Mesodermal cell (in vitro differentiated cells): Measurements from ENCODE around the gene BHLHA15.
"Not testable (repeated sequence)": the region's sequence is repeated elsewhere in the genome, so short reads cannot be mapped to it uniquely, and the experiment has no call there.

Source experiments
- H3K27ac ChIP-seq: 2 replicates; pipeline ENCODE4 v1.7.0; 2013; ENCODE audit warnings: mild to moderate bottlenecking, low read depth, low read length, moderate library complexity; ENCODE audit not compliant: severe bottlenecking
- H3K36me3 ChIP-seq: 2 replicates; pipeline ENCODE4 v1.7.1; 2013; ENCODE audit warnings: mild to moderate bottlenecking, low read length, moderate library complexity; ENCODE audit not compliant: control insufficient read depth, insufficient read depth
- H3K4me1 ChIP-seq: one replicate; pipeline ENCODE4 v1.7.1; 2013; ENCODE audit warnings: mild to moderate bottlenecking, low read length; ENCODE audit not compliant: insufficient read depth, control insufficient read depth, poor library complexity, severe bottlenecking
- H3K4me3 ChIP-seq: 2 replicates; pipeline ENCODE4 v1.7.0; 2013; ENCODE audit warnings: low read length, control low read depth, mild to moderate bottlenecking; ENCODE audit not compliant: insufficient read depth, poor library complexity, severe bottlenecking; ENCODE audit errors: extremely low read depth
- H3K9me3 ChIP-seq: 2 replicates; pipeline ENCODE4 v1.7.1; 2013; ENCODE audit warnings: mild to moderate bottlenecking, low read length, moderate library complexity; ENCODE audit not compliant: control insufficient read depth
- WGBS, 2 experiments: methylation state at CpG; one replicate each; pipeline ENCODE4 v1.1.5; 2013; ENCODE audit warnings: missing lambda C conversion rate in 2 of 2; ENCODE audit not compliant: insufficient coverage in 2 of 2; 5-methylcytosine and 5-hydroxymethylcytosine counted together

BHLHA15 gene

DNA sequence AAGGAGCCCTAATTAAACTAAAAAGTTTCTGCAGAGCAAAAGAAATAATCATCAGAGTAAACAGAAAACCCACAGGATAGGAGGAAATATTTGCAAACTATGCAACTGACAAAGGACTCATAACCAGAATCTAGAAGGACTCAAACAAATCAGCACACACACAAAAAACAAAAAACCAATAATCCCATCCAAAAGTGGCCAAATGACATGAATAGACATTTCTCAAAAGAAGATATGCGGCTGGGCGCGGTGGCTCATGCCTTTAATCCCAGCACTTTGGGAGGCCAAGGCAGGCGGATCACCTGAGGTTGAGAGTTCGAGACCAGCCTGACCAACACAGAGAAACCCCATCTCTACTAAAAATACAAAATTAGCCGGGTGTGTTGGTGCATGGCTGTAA is 8.1 kb downstream of the BHLHA15 start:
- WGBS, 2 experiments = 93% methylated on average over 5 of the region's 6 CpGs; no CpG with 5 or more reads in 1 of the 2 experiments
- H3K9me3 ChIP-seq, H3K36me3 ChIP-seq, H3K4me3 ChIP-seq, H3K27ac ChIP-seq, H3K4me1 ChIP-seq: not testable (repeated sequence)

DNA sequence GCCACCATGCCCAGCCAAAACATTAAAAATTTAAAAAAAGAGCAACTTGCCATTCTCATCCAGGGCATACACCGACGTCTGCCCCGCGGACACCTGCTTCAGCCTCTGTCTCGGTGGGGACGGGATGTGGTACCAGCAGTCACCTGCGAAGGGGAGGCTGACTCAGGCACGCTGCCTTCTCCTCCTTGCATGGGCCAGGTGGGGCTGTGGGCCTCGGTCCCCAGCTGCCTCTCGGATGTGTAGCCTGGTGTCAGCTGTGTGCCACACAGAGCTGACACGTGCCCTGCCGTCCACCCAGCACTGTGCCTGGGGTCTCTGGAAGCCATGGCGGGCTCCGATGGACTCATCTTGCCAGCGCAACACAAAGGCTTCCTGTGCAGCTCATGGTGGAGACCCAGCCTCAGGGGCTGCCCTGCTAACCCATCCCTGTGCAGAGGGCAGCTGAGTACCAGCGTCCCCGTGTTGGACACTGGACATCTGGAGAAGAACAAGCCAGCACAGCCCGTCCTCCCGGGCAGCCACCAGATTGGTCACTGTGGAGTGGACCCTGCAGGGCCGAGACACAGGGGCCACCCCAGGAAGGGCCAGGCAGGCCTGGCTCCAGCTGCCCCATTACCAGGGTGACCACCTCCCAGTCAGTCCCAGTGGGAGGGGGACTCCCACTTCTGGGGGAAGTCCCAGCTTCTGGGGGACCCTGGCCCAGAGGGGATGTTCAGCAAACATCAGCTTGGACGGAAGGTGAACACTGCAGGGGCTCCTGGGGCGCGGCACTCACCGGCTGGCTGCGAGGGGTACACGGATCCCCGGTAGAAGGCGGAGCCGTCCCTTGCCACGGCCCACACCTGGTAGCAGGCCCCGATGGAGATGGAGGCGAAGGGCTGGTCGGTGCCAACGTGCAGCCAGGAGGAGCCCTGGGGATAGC is 10.6 kb downstream of the BHLHA15 start:
- H3K9me3 ChIP-seq = no peaks in the 10 kb centered on the region
- WGBS, 2 experiments = 94 to 96% methylated on average over 34 of the region's 34 CpGs
- H3K36me3 ChIP-seq = peaks cover 6% of the 10 kb centered on the region
- H3K4me3 ChIP-seq = no peak overlapping the region
- H3K27ac ChIP-seq = no peak overlapping the region
- no peaks in the 10 kb centered on the region for H3K4me1 ChIP-seq

DNA sequence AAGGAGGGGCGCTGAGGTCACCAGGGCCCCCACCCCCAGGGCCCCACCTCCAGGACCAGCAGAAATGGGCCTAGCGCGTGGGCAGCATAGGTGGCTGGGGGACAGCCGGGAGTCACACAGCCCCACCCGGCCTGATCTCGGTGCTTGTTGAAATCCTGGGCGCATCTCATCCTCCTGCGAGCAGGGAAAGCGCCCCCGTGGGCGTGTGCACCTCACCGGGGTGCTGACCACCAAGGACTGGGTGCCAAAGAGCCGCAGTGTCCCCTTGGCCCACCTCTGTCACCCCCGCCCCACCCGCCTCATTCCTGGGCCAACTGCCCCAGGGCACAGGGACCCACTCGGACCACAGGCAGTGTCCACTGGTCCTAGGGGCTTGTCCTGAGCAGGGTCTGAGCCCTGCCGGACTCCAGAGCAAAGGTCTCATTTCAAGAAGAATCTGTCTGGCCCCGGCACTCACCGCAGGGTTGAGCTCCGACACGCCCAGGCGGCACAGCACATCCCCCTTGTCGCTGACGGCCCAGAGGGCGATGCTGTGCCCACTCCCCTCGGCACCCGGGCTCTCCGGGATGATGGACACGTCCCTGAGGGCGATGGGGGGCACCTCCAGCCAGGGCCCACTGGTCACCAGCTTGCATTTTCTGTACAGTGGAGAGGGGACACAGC is 11.4 kb downstream of the BHLHA15 start:
- no peaks in the 10 kb centered on the region for H3K36me3 ChIP-seq
- H3K9me3 ChIP-seq = no peaks in the 10 kb centered on the region
- no peak overlapping the region for H3K4me3 ChIP-seq
- WGBS, 2 experiments = 93 to 94% methylated on average over 29 of the region's 30 CpGs
- no peak overlapping the region for H3K27ac ChIP-seq
- H3K4me1 ChIP-seq = no peaks in the 10 kb centered on the region

DNA sequence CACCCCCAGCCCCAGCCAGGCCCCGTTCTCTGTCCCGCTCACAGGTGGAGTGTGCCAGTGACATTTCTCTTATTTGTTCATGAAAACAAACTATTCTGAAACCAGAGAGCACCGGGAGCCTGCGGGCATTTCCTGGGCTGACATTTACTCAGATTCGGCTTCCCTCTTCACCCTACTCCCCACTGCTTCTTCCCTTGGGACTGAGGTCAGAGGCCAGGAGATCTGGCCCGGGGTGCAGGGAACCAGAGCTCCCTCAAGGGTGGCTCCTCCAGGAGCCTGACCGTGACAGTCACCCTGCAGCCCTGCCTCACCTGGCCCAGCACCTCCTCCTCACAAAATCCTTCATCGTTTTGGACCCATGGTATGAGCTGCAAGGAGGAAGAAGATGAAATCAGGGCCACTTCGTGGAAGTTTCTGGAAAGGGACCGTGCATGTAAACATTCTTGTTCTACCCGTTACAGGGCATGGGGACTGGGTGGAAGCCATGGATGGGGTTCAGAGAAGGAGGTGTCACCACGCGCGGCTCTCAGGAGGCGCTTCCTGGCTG is 12.2 kb downstream of the BHLHA15 start:
- Histone ChIP-seq H3K27ac (no peak overlapping the region), H3K9me3 (no peaks in the 10 kb centered on the region), H3K4me1 (no peaks in the 10 kb centered on the region), H3K36me3 (no peaks in the 10 kb centered on the region), H3K4me3 (no peak overlapping the region)
- WGBS, 2 experiments = 88 to 94% methylated on average over 10 to 12 of the region's 15 CpGs

DNA sequence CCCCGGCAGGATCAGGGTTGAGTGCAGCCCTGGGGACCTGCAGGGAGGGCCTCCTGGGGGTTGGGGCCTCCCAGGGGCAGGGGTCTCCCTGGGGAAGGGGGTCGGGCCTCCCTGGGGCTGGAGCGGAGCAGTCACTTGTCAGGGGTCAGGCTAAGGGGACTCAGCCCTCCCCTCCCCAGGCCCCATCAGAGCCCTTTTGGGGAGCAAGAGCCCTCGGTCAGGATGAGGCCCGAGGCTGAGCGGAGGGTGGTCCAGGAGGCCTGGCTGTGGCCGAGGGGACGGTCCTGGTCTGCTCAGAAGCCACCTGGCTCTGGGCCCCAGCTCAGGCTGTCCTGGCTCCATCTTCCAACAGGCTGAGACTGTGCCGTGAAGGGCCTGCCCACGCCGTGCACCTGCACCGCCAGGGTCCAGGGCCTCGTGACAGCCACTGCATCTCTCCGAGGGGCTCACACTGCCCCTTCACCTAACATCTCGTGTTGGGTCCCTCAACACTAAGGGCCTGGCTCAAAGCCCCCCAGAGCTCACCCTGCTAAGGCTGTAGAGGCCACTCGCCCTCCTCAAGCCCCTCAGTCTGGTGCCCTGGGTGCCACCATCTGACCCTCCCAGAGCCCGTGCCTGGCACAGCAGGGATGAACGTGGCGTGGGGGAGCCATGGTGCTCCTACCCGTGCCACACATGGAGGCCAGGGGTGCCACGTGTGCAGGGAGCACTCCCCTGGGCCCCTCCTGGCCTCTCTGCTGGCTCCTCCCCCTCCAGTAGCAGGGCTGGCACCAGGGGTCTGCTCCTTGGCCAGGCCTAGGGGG is 12.9 kb downstream of the BHLHA15 start:
- Histone ChIP-seq H3K4me3 (no peak overlapping the region), H3K27ac (no peak overlapping the region), H3K9me3 (no peaks in the 10 kb centered on the region), H3K4me1 (no peaks in the 10 kb centered on the region), H3K36me3 (no peaks in the 10 kb centered on the region)
- 91 to 92% methylated on average over 16 to 20 of the region's 21 CpGs for WGBS, 2 experiments

DNA sequence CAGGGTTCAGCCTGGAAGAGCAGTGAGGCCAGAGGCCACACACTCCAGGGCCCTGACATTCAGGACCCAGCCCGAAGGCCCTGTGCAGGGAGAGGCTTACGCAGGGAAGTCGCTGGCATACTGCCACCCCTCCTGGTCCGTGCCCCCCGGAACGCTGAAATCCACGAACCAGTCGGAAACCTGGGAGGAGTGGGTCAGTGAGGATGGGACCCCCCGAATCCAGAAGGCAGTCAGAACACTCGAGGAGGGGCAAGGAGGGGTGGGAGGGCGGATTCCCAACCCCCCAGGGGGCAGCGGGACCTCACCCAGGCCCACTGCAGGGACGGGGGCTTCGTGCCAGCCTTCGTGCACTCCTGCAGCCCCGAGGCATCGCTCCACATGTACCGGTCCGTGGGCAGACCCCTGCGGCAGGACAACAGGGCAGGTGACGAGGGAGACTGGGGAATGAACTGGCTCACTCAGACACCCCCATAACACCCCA is 13.5 kb downstream of the BHLHA15 start:
- no peaks in the 10 kb centered on the region for H3K9me3 ChIP-seq
- no peaks in the 10 kb centered on the region for H3K36me3 ChIP-seq
- H3K27ac ChIP-seq = no peak overlapping the region
- 88 to 92% methylated on average over 11 to 20 of the region's 21 CpGs for WGBS, 2 experiments
- H3K4me1 ChIP-seq = no peaks in the 10 kb centered on the region
- no peak overlapping the region for H3K4me3 ChIP-seq

DNA sequence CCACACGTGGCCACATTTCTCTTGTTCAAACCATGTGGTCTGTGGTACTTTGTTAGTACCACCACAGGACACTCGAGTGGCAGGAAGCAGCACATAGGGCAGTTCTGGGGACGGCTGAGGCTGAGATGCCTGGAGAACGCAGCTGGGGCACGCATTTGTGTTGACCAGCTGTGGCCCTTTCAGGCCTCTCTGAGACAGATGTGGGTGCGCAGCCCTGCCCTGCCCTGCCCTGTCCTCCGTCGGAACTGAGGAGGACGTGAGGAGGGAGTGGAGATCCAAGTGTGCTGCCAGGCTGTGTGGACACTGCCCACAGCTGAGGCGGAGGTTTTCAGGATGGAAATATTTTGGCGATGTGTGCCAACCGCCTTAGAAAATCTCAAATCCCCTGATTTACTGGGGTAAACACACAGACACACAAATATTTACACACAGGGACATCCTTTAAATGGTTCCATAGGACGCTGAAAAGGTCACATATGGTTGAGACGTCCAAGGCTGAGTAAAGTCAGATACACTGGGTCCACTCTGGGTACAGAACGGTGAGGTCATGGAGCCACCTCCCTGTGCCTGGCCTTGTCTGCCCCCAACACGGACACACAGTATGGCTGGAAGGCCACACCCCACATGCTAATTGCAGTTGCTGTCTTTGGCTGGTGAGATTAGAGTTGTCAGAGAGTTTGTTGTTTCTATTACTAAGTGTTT is 14.8 kb downstream of the BHLHA15 start:
- Histone ChIP-seq H3K36me3 (no peaks in the 10 kb centered on the region), H3K27ac (no peak overlapping the region), H3K4me1 (no peaks in the 10 kb centered on the region), H3K4me3 (no peak overlapping the region), H3K9me3 (no peaks in the 10 kb centered on the region)
- WGBS, 2 experiments = 92 to 97% methylated on average over 12 to 15 of the region's 16 CpGs

DNA sequence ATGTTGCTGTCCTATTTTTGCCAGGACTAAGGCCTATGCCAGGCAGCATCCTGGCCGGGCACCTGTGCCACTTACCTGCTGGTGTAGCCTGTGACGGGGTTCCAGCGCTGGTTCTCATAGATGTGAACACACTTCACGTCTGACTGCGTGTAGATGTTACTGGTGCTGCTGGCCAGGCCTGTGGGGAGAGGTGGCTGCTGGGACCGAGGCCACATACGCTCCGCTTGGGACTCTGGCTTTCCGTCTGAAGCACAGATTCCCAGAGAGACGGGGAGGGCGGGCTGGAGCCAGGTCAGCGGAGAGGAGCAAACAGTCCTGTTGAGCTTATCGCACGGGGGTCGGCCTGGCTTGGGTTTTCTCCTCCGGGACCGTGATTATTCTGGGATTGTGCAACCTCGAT is 16.7 kb downstream of the BHLHA15 start:
- Histone ChIP-seq H3K4me1 (no peaks in the 10 kb centered on the region), H3K36me3 (no peaks in the 10 kb centered on the region), H3K27ac (no peak overlapping the region), H3K9me3 (no peaks in the 10 kb centered on the region), H3K4me3 (no peak overlapping the region)
- WGBS, 2 experiments = 90 to 94% methylated on average over 14 to 16 of the region's 18 CpGs

DNA sequence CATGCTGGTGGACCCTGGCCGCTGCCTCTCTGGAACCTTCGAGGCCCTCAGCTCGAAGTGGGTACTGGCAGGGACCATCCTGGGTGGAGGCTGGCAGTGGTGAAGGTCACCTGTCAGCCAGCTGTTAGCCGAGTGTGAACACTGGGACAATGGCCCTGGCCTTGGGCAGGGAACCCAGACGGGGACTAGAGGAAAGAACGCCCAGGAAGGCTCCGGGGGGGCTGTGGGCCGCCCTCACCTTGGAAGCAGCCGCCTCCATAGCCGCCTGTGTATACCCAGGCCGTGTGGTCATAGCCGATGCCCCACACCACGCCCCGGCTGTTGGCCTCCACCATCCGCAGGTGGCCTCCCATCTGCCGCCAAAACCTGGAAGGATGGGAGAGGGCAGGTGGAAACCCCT is 17.6 kb downstream of the BHLHA15 start:
- Histone ChIP-seq H3K4me3 (no peak overlapping the region), H3K4me1 (no peaks in the 10 kb centered on the region), H3K9me3 (no peaks in the 10 kb centered on the region), H3K36me3 (no peaks in the 10 kb centered on the region), H3K27ac (no peak overlapping the region)
- 98 to 99% methylated on average over 10 to 16 of the region's 16 CpGs for WGBS, 2 experiments

DNA sequence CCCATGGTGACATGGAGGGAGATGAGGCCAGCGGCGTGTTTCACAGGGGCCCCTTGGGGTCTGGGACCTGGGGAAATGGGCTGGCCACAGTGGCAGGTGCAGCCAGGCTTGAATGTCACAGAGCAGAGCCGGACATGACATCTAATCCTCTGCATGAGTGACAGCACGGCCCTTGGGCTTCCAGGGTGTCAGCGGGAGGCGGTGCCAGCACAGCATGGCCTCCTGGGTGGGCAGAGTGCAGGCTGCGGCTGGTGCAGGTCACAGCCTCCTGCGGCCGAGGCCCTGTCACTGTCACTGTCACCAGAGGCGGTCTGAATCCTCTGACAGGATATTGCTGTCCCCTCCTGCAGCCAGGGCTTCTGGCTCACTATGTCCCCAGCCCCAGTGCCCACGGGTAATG is 18.2 kb downstream of the BHLHA15 start:
- Histone ChIP-seq H3K4me1 (no peaks in the 10 kb centered on the region), H3K36me3 (no peaks in the 10 kb centered on the region), H3K27ac (no peak overlapping the region), H3K4me3 (no peak overlapping the region), H3K9me3 (no peaks in the 10 kb centered on the region)
- WGBS, 2 experiments = 87 to 90% methylated on average over 7 to 9 of the region's 11 CpGs
